Panc1 (cell line): ENCODE results near the gene NSD2. TPM values are rescaled to one million over a fixed set of nuclear protein-coding genes. Genes with fewer than 3 reads are reported as not detected.

Experiments used
- ATAC-seq: fragments of 200-7000 bp; cut with Tn5 transposase; 2 replicates; pipeline ENCODE4 v1.9.1; 2020; ENCODE audit warnings: mild to moderate bottlenecking, moderate library complexity
- BruUV-seq: library from RNA; stranded (reverse); fragments of 400-500 nt; replicated peaks from 2 replicates; lab custom pipeline; 2021; lab: Mats Ljungman, UMichigan
- CTCF ChIA-PET: fragments of 300-600 bp; sonication (Branson Sonifier 250); formaldehyde crosslinking; loops from one replicate; lab custom pipeline; 2022; ENCODE audit warnings: antibody characterized with exemption; lab: Charles Lee
- POLR2A ChIA-PET: fragments of 300-600 bp; sonication (Branson Sonifier 250); formaldehyde crosslinking; loops from one replicate; lab custom pipeline; 2022; ENCODE audit warnings: antibody characterized with exemption; lab: Charles Lee
- DNase-seq: peaks from one replicate; pipeline ENCODE4 v3.0.0-alpha.2; 2010; ENCODE audit warnings: low read depth, low spot score
- H3K27ac ChIP-seq: 2 replicates; pipeline ENCODE4 v1.5.1; 2011; ENCODE audit warnings: mild to moderate bottlenecking, low read length, inconsistent platforms
- H3K27me3 ChIP-seq: fragments of 200-500 bp; sonication (Bioruptor generic); 2 replicates; pipeline ENCODE4 v1.6.0; 2014; ENCODE audit warnings: low read length, inconsistent platforms; ENCODE audit not compliant: control insufficient read depth, insufficient read depth
- H3K36me3 ChIP-seq: fragments of 200-500 bp; sonication (Bioruptor generic); 2 replicates; pipeline ENCODE4 v1.5.1; 2014; ENCODE audit warnings: inconsistent platforms, mild to moderate bottlenecking, low read length, moderate library complexity; ENCODE audit not compliant: control insufficient read depth, insufficient read depth
- H3K4me1 ChIP-seq: 2 replicates; pipeline ENCODE4 v1.5.1; 2011; ENCODE audit warnings: inconsistent platforms, mild to moderate bottlenecking, low read length, moderate library complexity; ENCODE audit not compliant: control insufficient read depth, insufficient read depth
- H3K4me3 ChIP-seq, 2 experiments: 2 replicates each; pipeline ENCODE4 v1.5.1; 2011 to 2012; ENCODE audit warnings: low read depth in 2 of 2, low read length in 2 of 2, mild to moderate bottlenecking in 2 of 2, inconsistent platforms in 1 of 2, moderate library complexity in 1 of 2
- H3K9me3 ChIP-seq: fragments of 200-500 bp; sonication (Bioruptor generic); 2 replicates; pipeline ENCODE4 v1.5.1; 2014; ENCODE audit warnings: low read depth, mild to moderate bottlenecking, inconsistent platforms, low read length, moderate library complexity; ENCODE audit not compliant: control insufficient read depth, insufficient read depth
- POLR2AphosphoS5 ChIP-seq: IDR thresholded peaks from 2 replicates; pipeline ENCODE4 v1.6.1; 2012; ENCODE audit warnings: mild to moderate bottlenecking, low read depth, low read length, moderate library complexity
- SIN3A ChIP-seq: IDR thresholded peaks from 2 replicates; pipeline ENCODE4 v1.6.1; 2012; ENCODE audit warnings: low read depth, mild to moderate bottlenecking, low read length, moderate library complexity, borderline replicate concordance; ENCODE audit not compliant: insufficient read depth
- TCF7L2 ChIP-seq: IDR thresholded peaks from 2 replicates; pipeline ENCODE4 v1.6.1; 2011; ENCODE audit warnings: mild to moderate bottlenecking, low read depth, low read length, inconsistent platforms
- in situ Hi-C: cut with HindIII; loops from 2 replicates; pipeline ENCODE4 v1.10.0; 2016; ENCODE audit warnings: low sequenced_read_pairs, low pct_unique_long_range_greater_than_20kb
- intact Hi-C: fragments of 100-400 bp; cut with micrococcal nuclease; formaldehyde crosslinking; loops from one replicate; pipeline ENCODE4 v1.10.0; 2022; ENCODE audit not compliant: unreplicated experiment
- total RNA-seq: library from RNA; stranded (reverse); gene quantifications from one replicate; pipeline ENCODE4 v1.2.1, GENCODE V29; 2021; ENCODE audit not compliant: unreplicated experiment
- TF ChIP-seq, protein P1 (sequence below), 2 experiments: IDR thresholded peaks; 2 replicates each; pipeline ENCODE4 v1.6.1; 2011 to 2012; ENCODE audit warnings: low read depth in 2 of 2, control low read depth in 1 of 2, low read length in 1 of 2, mild to moderate bottlenecking in 1 of 2, moderate library complexity in 1 of 2; ENCODE audit not compliant: insufficient read depth in 1 of 2
- TF ChIP-seq, protein P2 (sequence below): fragments of 450-650 bp; IDR thresholded peaks from 2 replicates; pipeline ENCODE4 v1.5.1; 2017; ENCODE audit warnings: mild to moderate bottlenecking

Gene NSD2
- total RNA-seq, 1 experiment from 2014 or later: 116 TPM

DNA sequence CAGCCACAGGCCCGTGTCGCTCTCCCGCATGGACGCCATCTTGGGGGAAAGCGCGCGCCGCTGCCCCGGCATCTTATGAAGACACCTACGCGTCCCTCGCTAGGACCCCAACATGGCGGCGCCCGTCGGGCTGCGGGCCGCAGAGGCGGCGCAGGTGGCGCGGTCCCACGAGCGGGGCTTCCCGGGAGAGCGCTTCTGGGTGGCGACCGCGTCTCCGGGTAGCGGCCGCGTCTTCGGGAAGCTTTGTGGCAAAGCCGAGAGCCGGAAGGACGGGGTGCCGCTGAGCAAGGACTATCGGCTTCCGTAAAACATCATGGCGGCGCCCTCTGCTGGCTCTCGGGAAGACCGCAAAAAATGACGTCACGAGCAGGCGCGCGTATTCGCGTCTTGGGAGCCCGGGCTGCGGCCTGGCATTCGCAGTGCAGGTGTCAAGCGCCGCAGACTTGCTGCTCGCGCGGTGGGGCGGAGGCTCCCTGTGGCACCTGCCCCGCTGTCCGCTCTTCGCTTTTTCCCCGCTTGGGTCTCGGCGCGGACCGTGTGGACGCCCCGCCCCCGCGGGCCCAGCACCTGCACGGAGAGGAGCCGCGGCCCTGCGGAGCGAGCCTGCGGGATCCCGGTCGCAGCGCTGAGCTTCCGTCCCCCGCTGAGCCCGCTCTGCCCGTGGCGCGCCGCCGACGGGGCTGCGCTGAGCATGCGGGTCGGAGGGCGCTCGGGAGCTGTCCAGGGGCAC, 137.9 kb downstream of the NSD2 start, which contains the start of gene NELFA:
TSS of gene NELFA (minus strand) at position 54 of the 730 bp plus-strand sequence. CDS start at position 39, 15 bp downstream.
- intact Hi-C loops (no loop called here), in situ Hi-C loops (no loop called here)
- no TSS peak for BruUV-seq
- Histone ChIP-seq H3K4me1 (no peaks in the 10 kb centered on the region), H3K27me3 (no peaks in the 10 kb centered on the region), H3K36me3 (peaks cover 3% of the 10 kb centered on the region; the same call in 1 of the 2 replicates), H3K4me3 (peak within 1 kb of the TSS; percentile 60 to 69), H3K27ac (peak within 1 kb of the TSS; percentile 84), H3K9me3 (no peaks in the 10 kb centered on the region)
- CTCF ChIA-PET: no interaction called here
- POLR2A ChIA-PET: interaction anchor here (0.5 to 0.6 kb wide), 2 partner anchors 31 to 134 kb away, joined by 4 to 5 read pairs; no protein-coding TSS in a partner anchor
- ATAC-seq (peak; percentile 95), DNase-seq (peak; percentile 63)
- TF ChIP-seq TCF7L2 (peak; percentile 81), SIN3A (peak; percentile 68; the same call in 1 of the 2 replicates), POLR2AphosphoS5 (peak; percentile 52; the same call in 1 of the 2 replicates)
- TF ChIP-seq, protein P1, sequence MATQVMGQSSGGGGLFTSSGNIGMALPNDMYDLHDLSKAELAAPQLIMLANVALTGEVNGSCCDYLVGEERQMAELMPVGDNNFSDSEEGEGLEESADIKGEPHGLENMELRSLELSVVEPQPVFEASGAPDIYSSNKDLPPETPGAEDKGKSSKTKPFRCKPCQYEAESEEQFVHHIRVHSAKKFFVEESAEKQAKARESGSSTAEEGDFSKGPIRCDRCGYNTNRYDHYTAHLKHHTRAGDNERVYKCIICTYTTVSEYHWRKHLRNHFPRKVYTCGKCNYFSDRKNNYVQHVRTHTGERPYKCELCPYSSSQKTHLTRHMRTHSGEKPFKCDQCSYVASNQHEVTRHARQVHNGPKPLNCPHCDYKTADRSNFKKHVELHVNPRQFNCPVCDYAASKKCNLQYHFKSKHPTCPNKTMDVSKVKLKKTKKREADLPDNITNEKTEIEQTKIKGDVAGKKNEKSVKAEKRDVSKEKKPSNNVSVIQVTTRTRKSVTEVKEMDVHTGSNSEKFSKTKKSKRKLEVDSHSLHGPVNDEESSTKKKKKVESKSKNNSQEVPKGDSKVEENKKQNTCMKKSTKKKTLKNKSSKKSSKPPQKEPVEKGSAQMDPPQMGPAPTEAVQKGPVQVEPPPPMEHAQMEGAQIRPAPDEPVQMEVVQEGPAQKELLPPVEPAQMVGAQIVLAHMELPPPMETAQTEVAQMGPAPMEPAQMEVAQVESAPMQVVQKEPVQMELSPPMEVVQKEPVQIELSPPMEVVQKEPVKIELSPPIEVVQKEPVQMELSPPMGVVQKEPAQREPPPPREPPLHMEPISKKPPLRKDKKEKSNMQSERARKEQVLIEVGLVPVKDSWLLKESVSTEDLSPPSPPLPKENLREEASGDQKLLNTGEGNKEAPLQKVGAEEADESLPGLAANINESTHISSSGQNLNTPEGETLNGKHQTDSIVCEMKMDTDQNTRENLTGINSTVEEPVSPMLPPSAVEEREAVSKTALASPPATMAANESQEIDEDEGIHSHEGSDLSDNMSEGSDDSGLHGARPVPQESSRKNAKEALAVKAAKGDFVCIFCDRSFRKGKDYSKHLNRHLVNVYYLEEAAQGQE (IDR thresholded peaks at IDR 0.05; ENCODE audit: insufficient read depth in 1 of 2, low read depth in 2 of 2, low read length in 1 of 2): peak in 1 of 2 experiments; percentile 79; a peak in 1 of 4 replicates
- TF ChIP-seq, protein P2, sequence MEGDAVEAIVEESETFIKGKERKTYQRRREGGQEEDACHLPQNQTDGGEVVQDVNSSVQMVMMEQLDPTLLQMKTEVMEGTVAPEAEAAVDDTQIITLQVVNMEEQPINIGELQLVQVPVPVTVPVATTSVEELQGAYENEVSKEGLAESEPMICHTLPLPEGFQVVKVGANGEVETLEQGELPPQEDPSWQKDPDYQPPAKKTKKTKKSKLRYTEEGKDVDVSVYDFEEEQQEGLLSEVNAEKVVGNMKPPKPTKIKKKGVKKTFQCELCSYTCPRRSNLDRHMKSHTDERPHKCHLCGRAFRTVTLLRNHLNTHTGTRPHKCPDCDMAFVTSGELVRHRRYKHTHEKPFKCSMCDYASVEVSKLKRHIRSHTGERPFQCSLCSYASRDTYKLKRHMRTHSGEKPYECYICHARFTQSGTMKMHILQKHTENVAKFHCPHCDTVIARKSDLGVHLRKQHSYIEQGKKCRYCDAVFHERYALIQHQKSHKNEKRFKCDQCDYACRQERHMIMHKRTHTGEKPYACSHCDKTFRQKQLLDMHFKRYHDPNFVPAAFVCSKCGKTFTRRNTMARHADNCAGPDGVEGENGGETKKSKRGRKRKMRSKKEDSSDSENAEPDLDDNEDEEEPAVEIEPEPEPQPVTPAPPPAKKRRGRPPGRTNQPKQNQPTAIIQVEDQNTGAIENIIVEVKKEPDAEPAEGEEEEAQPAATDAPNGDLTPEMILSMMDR: no peak

DNA sequence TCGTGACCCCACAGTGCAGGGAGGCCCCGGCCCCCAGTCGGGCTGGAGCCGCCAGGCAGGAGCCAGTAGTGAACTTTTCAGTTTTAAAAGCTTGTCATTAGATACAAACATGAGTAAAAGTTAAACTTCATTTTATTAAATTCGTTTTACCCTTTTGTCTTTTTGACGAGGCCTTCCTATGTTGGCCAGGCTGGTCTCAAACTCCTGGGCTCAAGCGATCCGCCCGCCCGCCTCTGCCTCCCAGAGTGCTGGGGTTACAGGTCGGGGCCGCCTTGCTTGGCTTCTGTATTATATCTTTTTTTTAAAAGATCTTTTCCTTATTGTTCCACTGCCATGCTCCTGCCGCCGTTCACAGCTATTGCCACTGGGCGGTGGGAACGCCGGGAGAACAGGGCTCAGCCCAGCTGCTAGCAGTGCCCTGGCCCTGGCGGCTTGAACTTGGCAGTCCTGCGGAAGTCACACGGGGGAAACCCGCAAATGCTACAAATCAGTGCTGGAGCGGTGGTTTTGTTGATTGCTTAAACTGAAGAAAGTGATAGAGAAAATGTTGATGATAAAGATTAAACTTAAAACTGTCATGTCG, 138.5 kb downstream of the NSD2 start:
- DNase-seq (peak; percentile 5), ATAC-seq (peak; percentile 73)
- intact Hi-C loops (no loop called here), in situ Hi-C loops (no loop called here)
- H3K36me3 ChIP-seq: peaks cover 3% of the 10 kb centered on the region; the same call in 1 of the 2 replicates
- POLR2A ChIA-PET: interaction anchor here (0.6 kb wide), 1 partner anchor 31 kb away, joined by 4 read pairs; no protein-coding TSS in a partner anchor
- no peaks in the 10 kb centered on the region for H3K27me3 ChIP-seq
- H3K27ac ChIP-seq: peak overlapping the region; percentile 84
- no peaks in the 10 kb centered on the region for H3K9me3 ChIP-seq
- BruUV-seq: no TSS peak
- peak overlapping the region; percentile 60 to 69 for H3K4me3 ChIP-seq
- TF ChIP-seq, protein P1 (IDR thresholded peaks at IDR 0.05; ENCODE audit: insufficient read depth in 1 of 2, low read depth in 2 of 2, low read length in 1 of 2): 0 out of 4 replicates have a peak, but pooled peaks of 1 of the 2 experiments have one; percentile 49
- TF ChIP-seq, protein P2: peak; percentile 35
- TF ChIP-seq TCF7L2: no peak
- H3K4me1 ChIP-seq: no peaks in the 10 kb centered on the region
- CTCF ChIA-PET: no interaction called here
